GM12878 (cell line): Measurements from ENCODE around the gene VWA3B. TPM values are rescaled to one million over a fixed set of nuclear protein-coding genes. Genes with fewer than 3 reads are reported as not detected.

Source experiments
- ATAC-seq: fragments of 200-7000 bp; cut with Tn5 transposase; 3 replicates; pipeline ENCODE4 v1.9.1; 2020; ENCODE audit warnings: mild to moderate bottlenecking, moderate library complexity
- BruUV-seq: library from RNA; stranded (reverse); fragments of 400-500 nt; replicated peaks from 2 replicates; lab custom pipeline; 2021; lab: Mats Ljungman, UMichigan
- CTCF ChIA-PET: fragments of 300-600 bp; sonication (Branson Sonifier 250); formaldehyde crosslinking; extraction: SDS; loops from one replicate; lab custom pipeline; 2021; ENCODE audit warnings: inconsistent platforms; lab: Yijun Ruan, JAX
- POLR2A ChIA-PET: fragments of 350-600 bp; formaldehyde crosslinking; extraction: SDS; loops from one replicate; lab custom pipeline; 2021; ENCODE audit warnings: inconsistent platforms; lab: Charles Lee
- RAD21 ChIA-PET: fragments of 300-600 bp; sonication (Branson Sonifier 250); formaldehyde crosslinking; loops from one replicate; lab custom pipeline; 2023; ENCODE audit warnings: antibody characterized with exemption; ENCODE audit not compliant: unreplicated experiment; lab: Charles Lee
- SMC1A ChIA-PET: fragments of 300-600 bp; sonication (Branson Sonifier 250); formaldehyde crosslinking; loops from one replicate; lab custom pipeline; 2023; ENCODE audit not compliant: unreplicated experiment, uncharacterized antibody; lab: Charles Lee
- DNase-seq: peaks from one replicate; pipeline ENCODE4 v3.0.0-alpha.2; 2011; ENCODE audit warnings: low read depth, low spot score
- FAIRE-seq: peaks from 3 replicates; lab custom pipeline; 2011; peaks lifted over from hg19 to GRCh38; lab: Jason Lieb, UNC
- H2AFZ ChIP-seq: 2 replicates; pipeline ENCODE4 v1.6.0; 2011; ENCODE audit warnings: low read depth, low read length, control low read depth; ENCODE audit not compliant: control insufficient read depth
- H3K27ac ChIP-seq: 2 replicates; pipeline ENCODE4 v1.5.1; 2011; ENCODE audit warnings: control low read depth; ENCODE audit not compliant: control insufficient read depth, insufficient read depth
- H3K27me3 ChIP-seq, 2 experiments: replicated peaks in 1 of 2; 2 replicates each; pipeline versions ENCODE4 v1.6.0 to v1.6.1; 2011; ENCODE audit warnings: low read length in 1 of 2; ENCODE audit not compliant: control insufficient read depth in 2 of 2, insufficient read depth in 2 of 2
- H3K36me3 ChIP-seq, 2 experiments: 2 replicates each; pipeline ENCODE4 v1.5.1; 2011; ENCODE audit warnings: low read length in 1 of 2; ENCODE audit not compliant: control insufficient read depth in 2 of 2, insufficient read depth in 2 of 2
- H3K4me1 ChIP-seq: 2 replicates; pipeline ENCODE4 v1.6.1; 2011; ENCODE audit warnings: mild to moderate bottlenecking, low read length, moderate library complexity, mixed read lengths; ENCODE audit not compliant: control insufficient read depth, insufficient read depth
- H3K4me2 ChIP-seq: 2 replicates; pipeline ENCODE4 v1.6.0; 2011; ENCODE audit warnings: control low read depth; ENCODE audit not compliant: control insufficient read depth, insufficient read depth
- H3K4me3 ChIP-seq: fragments of 200-600 bp; sonication (generic); 2 replicates; pipeline ENCODE4 v1.5.1; 2016
- H3K79me2 ChIP-seq: 2 replicates; pipeline ENCODE4 v1.6.0; 2011; ENCODE audit warnings: low read length; ENCODE audit not compliant: control insufficient read depth, insufficient read depth
- H3K9ac ChIP-seq: 2 replicates; pipeline ENCODE4 v1.8.0; 2011; ENCODE audit warnings: low read length, control low read depth, mixed read lengths; ENCODE audit not compliant: control insufficient read depth, insufficient read depth
- H3K9me3 ChIP-seq: replicated peaks from 3 replicates; pipeline ENCODE4 v1.5.1; 2011; ENCODE audit warnings: mild to moderate bottlenecking, low read length; ENCODE audit not compliant: control insufficient read depth, insufficient read depth
- H4K20me1 ChIP-seq: 2 replicates; pipeline ENCODE4 v1.6.0; 2011; ENCODE audit not compliant: control insufficient read depth, insufficient read depth
- BRCA1 ChIP-seq: IDR thresholded peaks from 2 replicates; pipeline ENCODE4 v1.6.1; 2011; ENCODE audit warnings: low read depth, low read length, improper control_type of control experiment
- CTCF ChIP-seq, 3 experiments: IDR thresholded peaks in 2 of 3; conservative IDR thresholded peaks in 1 of 3; 2 replicates each; pipeline ENCODE4 v1.5.1; 2011; ENCODE audit warnings: low read depth in 3 of 3, low read length in 3 of 3, mild to moderate bottlenecking in 3 of 3, control low read depth in 2 of 3, moderate library complexity in 2 of 3, inconsistent platforms in 1 of 3, mixed read lengths in 1 of 3; ENCODE audit not compliant: control insufficient read depth in 2 of 3, insufficient read depth in 1 of 3; ENCODE audit errors: extremely low read depth in 1 of 3
- KLF5 ChIP-seq: fragments of 450-650 bp; IDR thresholded peaks from 2 replicates; pipeline ENCODE4 v1.6.1; 2014; ENCODE audit warnings: mild to moderate bottlenecking; ENCODE audit not compliant: partially characterized antibody
- RAD21 ChIP-seq: IDR thresholded peaks from 2 replicates; pipeline ENCODE4 v1.6.1; 2011; ENCODE audit warnings: mild to moderate bottlenecking, low read depth, low read length, moderate library complexity; ENCODE audit not compliant: insufficient read depth
- SMC3 ChIP-seq: IDR thresholded peaks from 2 replicates; pipeline ENCODE4 v1.6.1; 2011; ENCODE audit warnings: low read length, improper control_type of control experiment, borderline replicate concordance
- YY1 ChIP-seq: IDR thresholded peaks from 2 replicates; pipeline ENCODE4 v1.6.1; 2011; ENCODE audit warnings: low read depth, mild to moderate bottlenecking, low read length
- WGBS: methylation state at CpG from one replicate; pipeline ENCODE4 v1.1.6; 2016; ENCODE audit warnings: low lambda C conversion rate; ENCODE audit not compliant: insufficient replicate concordance, insufficient coverage; ENCODE audit errors: missing lambda C conversion rate; 5-methylcytosine and 5-hydroxymethylcytosine counted together
- in situ Hi-C: fragments of 300-500 bp; cut with MboI; formaldehyde crosslinking; loops from 9 replicates; pipeline ENCODE4 v1.14.3; 2018; ENCODE audit warnings: mixed read lengths
- intact Hi-C: fragments of 100-400 bp; cut with micrococcal nuclease; formaldehyde crosslinking; loops from one replicate; pipeline ENCODE4 v1.14.2; 2022; ENCODE audit not compliant: unreplicated experiment
- polyA plus RNA-seq, 11 experiments: library from polyadenylated mRNA; depleted of rRNA in 4 of 11; unstranded in 6 of 11; stranded (reverse) in 5 of 11; fragments of >200 nt; fragmentation: Nextera tagmentation in 4 of 11; fragmentation: Illumina TruSeq in 1 of 11; extraction: Ambion mirVana in 4 of 11; extraction: Trizol in 1 of 11; gene quantifications; 1 replicate in 1 of 11; 2 replicates in 10 of 11; pipeline versions ENCODE4 v1.2.1 to v1.2.3, GENCODE V29; 2011 to 2016; ENCODE audit warnings: inconsistent platforms in 2 of 11, missing spikeins in 2 of 11, low read depth in 1 of 11
- total RNA-seq, 4 experiments: library from RNA; depleted of rRNA in 3 of 4; stranded (reverse); fragments of >200 nt in 3 of 4; fragmentation: Illumina TruSeq in 1 of 4; extraction: Trizol in 1 of 4; gene quantifications; 2 replicates each; pipeline versions ENCODE4 v1.2.1 to v1.2.3, GENCODE V29; 2013 to 2021

VWA3B gene
- total and polyA plus RNA-seq, 10 of the 15 experiments (the other 5 are each of a cell fraction or from before 2014, with no cell fraction given): 0.04 to 0.86 (median 0.19) TPM; not detected in 4

- ATAC-seq (peak; percentile 91), FAIRE-seq (no peak), DNase-seq (no peak)
- no peaks in the 10 kb centered on the region for H4K20me1 ChIP-seq
- no peak overlapping the region for H3K9ac ChIP-seq
- no peak overlapping the region for H3K27ac ChIP-seq
- ChIA-PET SMC1A (interaction anchor here (0.8 to 2.9 kb wide), 15 partner anchors 9 to 570 kb away, joined by 3 to 17 read pairs (median 4); no protein-coding TSS in a partner anchor), POLR2A (no interaction called here), CTCF (interaction anchor here (0.6 to 4.5 kb wide), 19 partner anchors 10 to 570 kb away, joined by 3 to 29 read pairs (median 4); partner anchors contain the start of gene ZAP70), RAD21 (interaction anchor here (0.6 to 2.7 kb wide), 7 partner anchors 109 to 560 kb away, joined by 3 to 16 read pairs (median 4); no protein-coding TSS in a partner anchor)
- H3K27me3 ChIP-seq: no peaks in the 10 kb centered on the region; a peak in 1 of 4 replicates
- H3K4me3 ChIP-seq: no peak overlapping the region
- no TSS peak for BruUV-seq
- no peak overlapping the region for H3K4me2 ChIP-seq
- no peaks in the 10 kb centered on the region for H3K79me2 ChIP-seq
- 0% methylated on average over 2 of the region's 2 CpGs for WGBS
- in situ Hi-C loops: no loop called here
- no peaks in the 10 kb centered on the region; the same call in 2 of the 3 replicates for H3K9me3 ChIP-seq
- H3K36me3 ChIP-seq: no peaks in the 10 kb centered on the region
- TF ChIP-seq KLF5: no peak
- peak; percentile 75 for TF ChIP-seq SMC3
- peak; percentile 54 to 76 (median 66) for TF ChIP-seq CTCF (IDR thresholded peaks at IDR 0.05 in 2 of 3, conservative IDR thresholded peaks at IDR 0.05 in 1 of 3; ENCODE audit: control insufficient read depth in 2 of 3, extremely low read depth in 1 of 3, insufficient read depth in 1 of 3, low read depth in 3 of 3, low read length in 3 of 3)
- TF ChIP-seq RAD21: peak; percentile 78
- TF ChIP-seq YY1: 0 out of 2 replicates have a peak, but pooled peaks have one; percentile 21
- no peak for TF ChIP-seq BRCA1
- intact Hi-C loops: loop anchor here (1.0 to 2.0 kb wide), 2 partner anchors 463 to 528 kb away; no protein-coding TSS in a partner anchor
- H3K4me1 ChIP-seq: no peaks in the 10 kb centered on the region
- no peak overlapping the region for H2AFZ ChIP-seq
Measured at GRCh38 chr2:98269274-98269673, 182.3 kb downstream of the VWA3B start.
